ENCODE measurements around the gene MBNL2.

Gene MBNL2

DNA sequence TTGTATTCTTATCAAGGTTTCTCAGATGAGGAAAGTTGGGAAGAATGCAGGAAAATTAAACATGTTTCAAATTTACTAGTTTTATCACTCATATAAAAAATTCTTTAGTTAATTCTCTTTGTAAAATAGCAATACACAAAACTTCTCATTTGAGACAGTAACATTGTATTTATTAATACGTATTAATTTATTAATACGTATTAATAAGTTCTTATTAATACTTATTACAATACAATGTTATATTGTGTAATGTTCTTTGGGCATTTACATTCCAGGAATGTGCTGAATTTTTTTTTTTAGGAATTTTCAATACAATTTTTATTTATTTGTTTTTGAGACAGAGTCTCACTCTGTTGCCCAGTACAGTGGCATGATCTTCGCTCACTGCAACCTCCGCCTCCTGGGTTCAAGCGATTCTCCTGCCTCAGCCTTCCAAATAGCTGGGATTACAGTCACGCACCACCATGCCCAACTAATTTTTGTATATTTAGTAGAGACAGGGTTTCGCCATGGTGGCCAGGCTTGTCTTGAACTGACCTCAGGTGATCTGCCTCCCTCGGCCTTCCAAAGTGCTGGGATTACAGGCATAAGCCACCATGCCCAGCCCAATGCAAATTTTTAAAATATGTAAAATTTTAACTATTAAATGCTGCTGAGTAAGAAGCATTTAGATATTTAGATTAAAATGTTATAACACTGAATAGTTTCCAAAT, 31.6 kb downstream of the MBNL2 start:
- H3K9me2 ChIP-seq (replicated peaks; ENCODE audit: insufficient read depth, low read length): no peaks in the 10 kb centered on the region

DNA sequence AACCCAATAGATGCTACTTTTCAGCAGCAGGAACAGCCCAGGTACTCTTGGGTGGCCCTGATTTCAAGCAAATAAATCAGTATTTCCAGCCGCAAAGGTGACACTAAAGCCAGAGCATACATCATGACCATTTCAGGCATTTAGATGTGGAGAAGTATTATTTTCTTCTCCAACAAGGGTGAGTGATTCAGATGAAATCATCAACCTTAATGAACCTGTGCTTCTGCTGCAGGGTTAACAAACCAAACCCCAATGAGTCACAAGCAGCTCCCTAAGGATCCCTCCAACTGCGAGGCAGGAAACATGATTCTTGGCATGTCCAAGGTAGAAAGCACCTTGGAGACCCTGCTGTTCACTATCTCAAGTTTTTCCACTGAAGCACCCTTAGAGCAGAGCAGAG, 32.7 kb downstream of the MBNL2 start:
- no peaks in the 10 kb centered on the region for H3K27me3 ChIP-seq (replicated peaks; ENCODE audit: insufficient read depth, low read length)
- no peak for TF ChIP-seq EZH2 (optimal IDR thresholded peaks at IDR 0.05; ENCODE audit: low read depth, low read length)
- no peak for TF ChIP-seq EZH2phosphoT487 (IDR thresholded peaks at IDR 0.05; ENCODE audit: low read length)
- TF ChIP-seq, protein P1, sequence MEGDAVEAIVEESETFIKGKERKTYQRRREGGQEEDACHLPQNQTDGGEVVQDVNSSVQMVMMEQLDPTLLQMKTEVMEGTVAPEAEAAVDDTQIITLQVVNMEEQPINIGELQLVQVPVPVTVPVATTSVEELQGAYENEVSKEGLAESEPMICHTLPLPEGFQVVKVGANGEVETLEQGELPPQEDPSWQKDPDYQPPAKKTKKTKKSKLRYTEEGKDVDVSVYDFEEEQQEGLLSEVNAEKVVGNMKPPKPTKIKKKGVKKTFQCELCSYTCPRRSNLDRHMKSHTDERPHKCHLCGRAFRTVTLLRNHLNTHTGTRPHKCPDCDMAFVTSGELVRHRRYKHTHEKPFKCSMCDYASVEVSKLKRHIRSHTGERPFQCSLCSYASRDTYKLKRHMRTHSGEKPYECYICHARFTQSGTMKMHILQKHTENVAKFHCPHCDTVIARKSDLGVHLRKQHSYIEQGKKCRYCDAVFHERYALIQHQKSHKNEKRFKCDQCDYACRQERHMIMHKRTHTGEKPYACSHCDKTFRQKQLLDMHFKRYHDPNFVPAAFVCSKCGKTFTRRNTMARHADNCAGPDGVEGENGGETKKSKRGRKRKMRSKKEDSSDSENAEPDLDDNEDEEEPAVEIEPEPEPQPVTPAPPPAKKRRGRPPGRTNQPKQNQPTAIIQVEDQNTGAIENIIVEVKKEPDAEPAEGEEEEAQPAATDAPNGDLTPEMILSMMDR (IDR thresholded peaks at IDR 0.05; ENCODE audit: low read length): no peak
- no peak overlapping the region for H3K27ac ChIP-seq (ENCODE audit: low read length)
- no peak overlapping the region for H3K4me2 ChIP-seq (ENCODE audit: low read depth, low read length)
- H3K9ac ChIP-seq (ENCODE audit: low read length): no peak overlapping the region
- H4K20me1 ChIP-seq (ENCODE audit: insufficient read depth, low read length): no peaks in the 10 kb centered on the region
- no peaks in the 10 kb centered on the region for H3F3A ChIP-seq (ENCODE audit: insufficient read depth, low read length)
- no peaks in the 10 kb centered on the region for H3K9me2 ChIP-seq (replicated peaks; ENCODE audit: insufficient read depth, low read length)
- DNase-seq: no peak
- H3K9me3 ChIP-seq (replicated peaks; ENCODE audit: insufficient read depth, low read length): no peaks in the 10 kb centered on the region
- no peak overlapping the region for H2AFZ ChIP-seq (ENCODE audit: low read length)
- peaks cover 20% of the 10 kb centered on the region for H3K4me1 ChIP-seq (ENCODE audit: low read length)
- H3K4me3 ChIP-seq (ENCODE audit: low read length): no peak overlapping the region
- no peaks in the 10 kb centered on the region for H3K36me3 ChIP-seq (replicated peaks; ENCODE audit: insufficient read depth, low read length)
- peaks cover 87% of the 10 kb centered on the region for H3K79me2 ChIP-seq (ENCODE audit: low read length)

More for the DNA sequence above, 31.6 kb downstream of the MBNL2 start:
- DNase-seq: no peak
- Histone ChIP-seq H3K9me3 (replicated peaks; ENCODE audit: insufficient read depth, low read length) (no peaks in the 10 kb centered on the region), H3K4me3 (ENCODE audit: low read length) (no peak overlapping the region), H3K27me3 (replicated peaks; ENCODE audit: insufficient read depth, low read length) (no peaks in the 10 kb centered on the region), H3F3A (ENCODE audit: insufficient read depth, low read length) (no peaks in the 10 kb centered on the region), H3K27ac (ENCODE audit: low read length) (no peak overlapping the region), H3K79me2 (ENCODE audit: low read length) (peaks cover 85% of the 10 kb centered on the region), H3K9ac (ENCODE audit: low read length) (no peak overlapping the region), H3K4me1 (ENCODE audit: low read length) (peaks cover 17% of the 10 kb centered on the region), H4K20me1 (ENCODE audit: insufficient read depth, low read length) (no peaks in the 10 kb centered on the region), H2AFZ (ENCODE audit: low read length) (no peak overlapping the region), H3K4me2 (ENCODE audit: low read depth, low read length) (no peak overlapping the region), H3K36me3 (replicated peaks; ENCODE audit: insufficient read depth, low read length) (no peaks in the 10 kb centered on the region)
- no peak for TF ChIP-seq EZH2 (optimal IDR thresholded peaks at IDR 0.05; ENCODE audit: low read depth, low read length)
- TF ChIP-seq EZH2phosphoT487 (IDR thresholded peaks at IDR 0.05; ENCODE audit: low read length): no peak
- TF ChIP-seq, protein P1 (IDR thresholded peaks at IDR 0.05; ENCODE audit: low read length): no peak

DNA sequence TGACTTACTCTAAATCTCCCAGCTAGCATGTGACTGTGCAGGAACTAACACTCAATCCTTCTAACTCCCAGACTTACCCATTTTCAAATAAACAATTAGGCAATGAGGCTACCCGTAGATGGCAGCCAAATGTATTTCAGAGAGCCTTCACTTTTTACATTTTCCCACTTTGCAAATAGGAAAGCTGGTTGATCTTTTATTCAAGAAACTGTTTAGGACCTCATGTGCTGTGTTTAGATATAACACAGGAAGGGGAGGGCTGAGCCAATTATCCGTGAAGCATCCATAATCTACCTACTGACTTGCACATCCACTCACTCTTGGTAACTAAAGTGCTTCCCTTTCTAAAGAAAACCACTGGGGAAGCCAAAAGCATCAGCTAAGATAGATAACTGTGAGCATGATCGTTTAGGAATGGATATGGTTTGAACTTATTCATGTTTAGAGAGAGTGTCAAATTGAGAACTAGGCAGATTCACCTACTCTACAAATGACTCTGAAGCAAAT, 33.4 kb downstream of the MBNL2 start:
- H3F3A ChIP-seq (ENCODE audit: insufficient read depth, low read length): no peaks in the 10 kb centered on the region

More for the DNA sequence above, 33.4 kb downstream of the MBNL2 start:
- Histone ChIP-seq H3K4me1 (ENCODE audit: low read length) (peaks cover 20% of the 10 kb centered on the region), H4K20me1 (ENCODE audit: insufficient read depth, low read length) (no peaks in the 10 kb centered on the region), H3K9ac (ENCODE audit: low read length) (no peak overlapping the region), H3K27me3 (replicated peaks; ENCODE audit: insufficient read depth, low read length) (no peaks in the 10 kb centered on the region), H3K36me3 (replicated peaks; ENCODE audit: insufficient read depth, low read length) (no peaks in the 10 kb centered on the region), H3K79me2 (ENCODE audit: low read length) (peaks cover 86% of the 10 kb centered on the region), H3K4me3 (ENCODE audit: low read length) (no peak overlapping the region), H3K9me3 (replicated peaks; ENCODE audit: insufficient read depth, low read length) (no peaks in the 10 kb centered on the region), H3K27ac (ENCODE audit: low read length) (no peak overlapping the region), H2AFZ (ENCODE audit: low read length) (no peak overlapping the region), H3K4me2 (ENCODE audit: low read depth, low read length) (no peak overlapping the region), H3K9me2 (replicated peaks; ENCODE audit: insufficient read depth, low read length) (no peaks in the 10 kb centered on the region)
- DNase-seq: no peak
- no peak for TF ChIP-seq EZH2 (optimal IDR thresholded peaks at IDR 0.05; ENCODE audit: low read depth, low read length)
- no peak for TF ChIP-seq EZH2phosphoT487 (IDR thresholded peaks at IDR 0.05; ENCODE audit: low read length)
- TF ChIP-seq, protein P1 (IDR thresholded peaks at IDR 0.05; ENCODE audit: low read length): no peak

All from MM.1S (cell line).